NCI-H82 treated with DMSO at 0.1 percent for 48 hours (cell line): ENCODE results near the gene MRPL20.
"Not testable (repeated sequence)": the region's sequence is repeated elsewhere in the genome, so short reads cannot be mapped to it uniquely, and the experiment has no call there.

Source experiments
- DNase-seq: peaks from one replicate; lab custom pipeline; 2025; ENCODE audit not compliant: unreplicated experiment; lab: John Stamatoyannopoulos, UW

MRPL20 gene

DNA sequence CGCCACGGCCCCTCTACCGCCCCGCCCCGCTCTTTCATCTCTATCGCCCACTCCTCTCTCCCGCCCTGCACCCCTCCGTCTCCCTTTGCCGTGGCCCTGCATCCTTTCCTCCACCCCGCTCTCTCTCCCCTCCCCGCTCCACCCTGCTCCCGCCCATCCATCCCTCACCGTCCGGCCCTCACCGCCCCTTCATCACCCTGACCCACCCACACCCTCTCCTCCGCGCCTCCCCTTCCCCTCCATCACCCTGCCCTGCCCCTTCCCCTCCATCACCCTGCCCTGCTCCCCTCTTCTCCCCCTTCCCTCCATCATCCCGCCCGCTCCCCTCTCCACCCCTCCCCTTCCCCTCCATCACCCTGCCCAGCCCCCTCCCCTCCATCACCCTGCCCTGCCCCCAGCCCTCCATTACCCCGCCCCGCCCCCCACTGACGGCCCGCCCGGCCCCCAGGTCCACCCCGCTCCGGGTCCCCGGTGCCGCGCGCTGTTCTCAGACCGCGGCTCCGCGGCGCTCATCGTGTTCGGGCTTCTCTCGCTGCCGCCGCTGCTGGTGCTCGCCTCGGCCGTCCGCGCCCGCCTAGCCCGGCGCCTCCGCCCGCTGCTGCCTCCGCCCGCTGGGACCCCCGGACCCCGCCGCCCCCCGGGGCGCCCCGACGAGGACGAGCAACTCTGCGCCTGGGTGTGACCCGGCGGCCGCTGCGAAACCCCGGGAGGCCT is 20.2 kb upstream of the MRPL20 start:
- peak; percentile 92 for DNase-seq

DNA sequence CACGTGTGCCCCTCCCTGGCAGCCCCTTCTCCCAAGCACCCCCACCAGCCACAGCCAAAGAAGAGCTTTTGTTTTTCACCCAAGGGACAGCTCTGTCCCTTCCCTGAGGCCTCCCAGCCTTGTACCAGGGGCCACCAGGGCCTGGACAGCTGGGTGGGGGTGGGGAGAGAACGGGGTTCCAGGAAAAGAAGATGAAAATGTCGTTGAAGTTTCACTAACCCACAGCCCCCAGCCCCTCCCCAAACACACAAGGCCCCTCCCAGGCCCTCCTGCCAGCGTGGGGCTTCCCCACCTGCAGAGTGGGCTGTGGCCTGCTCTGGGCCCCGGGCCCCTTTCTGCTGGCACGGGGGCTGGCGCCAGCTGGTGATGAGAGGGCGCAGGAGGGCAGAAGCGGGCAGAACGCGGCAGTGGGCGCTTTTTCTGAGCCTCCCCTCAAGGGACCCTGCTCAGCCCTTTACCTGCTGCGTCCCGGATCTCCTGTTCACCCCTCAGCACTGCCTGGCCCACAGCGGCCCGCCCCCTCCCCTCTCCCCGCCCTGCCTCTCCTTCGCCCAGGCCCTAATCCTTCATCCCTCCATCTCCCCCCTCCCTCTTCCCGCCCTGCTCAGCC is 19.5 kb upstream of the MRPL20 start:
- no peak for DNase-seq

DNA sequence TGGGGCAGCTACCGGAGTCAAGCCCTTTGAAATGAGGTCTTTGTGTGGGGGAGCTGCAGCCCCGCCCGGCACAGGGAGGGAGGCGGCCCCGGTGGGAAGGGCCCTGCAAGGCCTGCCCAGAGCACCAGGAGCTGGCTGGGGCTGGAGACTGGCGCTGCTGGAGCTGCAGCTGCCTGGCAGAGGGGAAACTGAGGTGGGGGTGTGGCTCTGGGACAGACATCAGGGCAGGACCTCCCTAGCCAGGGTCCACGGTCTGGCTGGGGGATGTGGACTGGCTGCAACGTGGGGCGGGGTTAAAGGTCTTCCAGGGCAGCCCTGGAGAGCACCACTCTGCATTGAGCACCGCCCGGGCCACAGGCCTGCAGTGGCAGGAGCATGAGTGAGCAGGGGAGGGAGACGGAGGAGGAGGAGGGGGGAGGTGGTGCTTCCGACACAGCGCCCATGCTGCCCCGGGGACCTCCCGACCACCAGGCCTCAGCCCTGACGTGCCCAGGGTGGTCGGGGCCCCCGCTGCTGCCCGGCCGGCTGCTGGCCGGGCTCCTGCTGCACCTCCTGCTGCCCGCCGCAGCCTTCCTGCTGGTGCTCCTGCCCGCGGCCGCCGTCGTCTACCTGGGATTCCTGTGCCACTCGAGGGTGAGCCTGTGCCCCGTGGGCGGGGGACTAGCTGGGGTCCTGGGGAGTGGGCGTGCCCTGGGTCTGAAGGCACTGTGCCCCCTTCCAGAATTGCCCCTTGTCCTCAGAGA is 18.8 kb upstream of the MRPL20 start:
- no peak for DNase-seq

DNA sequence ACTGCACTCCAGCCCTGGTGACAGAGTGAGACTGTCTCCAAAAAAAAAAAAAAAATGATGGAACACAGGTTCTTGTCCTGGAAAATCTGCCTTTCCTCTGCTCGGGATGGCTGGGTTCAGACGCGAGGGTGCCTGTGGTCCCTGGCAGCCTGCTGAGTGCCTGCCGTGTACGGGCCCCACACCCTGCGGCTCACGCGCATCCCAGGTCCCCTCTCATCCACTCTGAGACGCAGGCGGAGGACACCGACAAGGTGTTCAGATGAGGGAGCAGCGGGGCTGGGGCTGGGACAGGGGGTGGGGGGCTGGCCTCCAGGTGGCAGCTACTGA is 18.3 kb upstream of the MRPL20 start:
- DNase-seq: no peak

DNA sequence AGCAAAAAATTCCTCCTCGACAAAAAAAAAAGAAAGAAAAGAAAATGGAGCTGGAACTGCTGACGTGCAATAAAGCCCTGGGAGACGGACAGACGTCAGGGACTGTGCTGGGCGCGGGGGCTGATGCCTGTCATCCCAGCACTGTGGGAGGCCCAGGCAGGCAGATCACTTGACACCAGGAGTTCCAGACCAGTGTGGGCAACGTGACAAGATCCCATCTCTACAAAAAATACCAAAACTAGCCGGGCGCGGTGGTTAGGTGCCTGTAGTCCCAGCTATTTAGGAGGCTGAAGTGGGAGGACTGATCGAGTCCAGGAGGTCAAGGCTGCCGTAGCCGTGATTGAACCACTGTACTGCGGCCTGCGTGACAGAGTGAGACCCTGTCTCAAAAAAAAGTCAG is 17.6 kb upstream of the MRPL20 start:
- no peak for DNase-seq

DNA sequence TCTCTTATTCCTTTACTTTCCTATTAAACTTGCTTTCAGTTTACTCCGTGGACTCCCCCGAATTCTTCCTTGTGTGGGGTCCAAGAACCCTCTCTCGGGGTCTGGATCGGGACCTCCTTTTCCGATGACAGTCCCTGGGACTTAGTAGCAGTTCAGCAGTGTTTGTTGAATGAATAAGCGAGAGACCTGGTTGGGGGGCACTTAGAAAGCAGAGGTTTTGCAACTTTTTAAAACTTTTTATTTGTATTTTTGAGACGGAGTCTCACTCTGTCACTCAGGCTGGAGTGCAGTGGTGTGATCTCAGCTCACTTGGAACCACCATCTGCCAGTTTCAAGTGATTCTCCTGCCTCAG is 16.1 kb upstream of the MRPL20 start:
- no peak for DNase-seq

DNA sequence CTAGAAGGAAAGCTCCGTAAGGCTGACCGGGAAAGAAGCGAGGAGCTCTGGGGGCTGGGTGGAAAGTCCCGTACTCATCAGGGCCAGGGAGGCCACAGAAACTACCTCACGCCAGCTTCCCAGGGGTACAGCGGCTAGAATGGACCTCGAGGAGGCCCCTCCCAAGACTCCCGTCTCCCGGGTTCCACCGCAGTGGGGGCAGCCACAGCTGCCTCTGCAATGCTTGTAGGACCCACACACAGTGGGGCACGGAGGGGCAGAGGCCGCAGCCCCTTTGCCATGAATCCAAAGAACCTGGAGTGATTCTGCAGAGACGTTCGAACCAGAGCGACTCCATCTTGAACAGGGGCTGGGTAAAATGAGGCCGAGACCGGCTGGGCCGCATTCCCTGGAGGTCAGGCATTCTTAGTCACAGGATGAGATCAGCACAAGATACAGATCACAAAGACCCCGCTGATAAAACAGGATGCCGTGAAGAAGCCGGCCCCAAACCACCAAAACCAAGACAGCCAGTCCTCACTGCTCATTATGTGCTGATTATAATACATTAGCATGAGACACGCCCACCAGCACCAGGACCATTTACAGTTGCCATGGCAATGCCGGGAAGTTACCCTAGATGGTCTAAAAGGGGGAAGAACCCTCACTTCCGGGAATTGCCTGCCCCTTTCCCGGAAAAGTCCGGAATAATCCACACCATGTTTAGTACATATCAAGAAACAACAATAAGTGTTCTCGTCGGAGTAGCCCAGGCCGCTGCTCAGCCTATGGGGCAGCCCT is 15.6 kb upstream of the MRPL20 start:
- no peak for DNase-seq

DNA sequence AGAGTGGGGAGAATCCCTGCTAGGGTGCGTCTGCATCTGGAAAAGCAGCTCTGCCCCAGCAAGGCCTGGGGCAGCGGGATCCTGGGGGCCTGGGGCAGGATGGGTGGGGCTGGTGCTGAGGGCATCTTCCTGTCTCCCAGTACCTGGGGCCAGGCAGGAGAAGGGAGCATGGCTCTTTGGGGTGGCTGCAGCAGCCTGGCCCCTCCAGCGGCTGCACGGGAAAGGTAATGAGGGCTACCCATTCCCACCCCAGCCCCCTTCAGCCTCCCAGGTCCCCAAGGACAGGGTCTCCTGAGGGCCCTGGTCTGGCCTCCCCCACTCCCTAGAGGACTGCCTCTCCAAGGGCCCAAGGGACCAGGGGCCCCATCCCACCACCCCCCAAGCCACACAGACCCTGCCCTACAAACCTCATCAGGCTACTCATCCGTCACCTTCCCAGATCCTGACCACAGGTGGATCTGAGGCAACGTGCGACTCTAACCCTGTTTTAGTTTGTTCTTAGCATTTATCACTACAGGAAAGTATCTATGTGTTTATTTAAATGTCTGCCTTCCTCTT is 14.9 kb upstream of the MRPL20 start:
- DNase-seq: no peak

DNA sequence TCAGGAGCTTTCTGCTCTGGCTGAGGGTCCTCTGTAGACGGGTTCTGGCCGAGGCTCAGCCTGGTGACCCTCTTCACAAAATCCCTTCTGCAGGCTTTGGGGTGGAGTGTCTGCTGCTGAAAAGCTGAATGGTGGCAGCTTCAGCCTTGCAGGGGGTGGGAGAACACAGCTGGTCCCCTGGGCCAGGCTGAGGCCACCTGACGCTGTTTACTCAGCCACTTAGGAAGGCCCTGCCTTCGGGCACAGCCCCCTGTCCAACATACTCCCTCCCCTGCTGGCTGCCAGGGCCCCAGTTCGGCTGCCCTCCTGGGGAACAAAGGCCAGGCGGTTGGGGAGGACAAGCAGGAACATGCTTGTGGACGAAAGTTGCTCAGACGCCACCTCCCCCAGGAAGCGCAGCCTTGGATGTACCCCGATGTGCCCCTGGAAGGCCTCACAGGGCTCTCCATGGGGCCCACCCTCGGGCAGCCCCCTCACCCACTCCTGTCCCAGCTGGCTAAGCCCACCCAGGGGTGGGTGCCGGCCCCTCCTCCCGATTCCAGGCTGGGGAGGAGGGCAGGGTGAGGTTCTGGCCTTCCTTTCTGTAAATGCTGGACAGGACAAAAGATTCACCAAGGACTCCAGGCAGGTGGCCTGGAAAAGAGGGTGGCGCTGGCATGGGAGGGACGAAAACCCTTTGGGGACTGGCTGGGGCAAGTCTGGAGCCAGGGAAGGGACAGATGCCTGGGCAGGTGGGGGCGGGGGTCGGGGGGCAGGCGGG is 14.2 kb upstream of the MRPL20 start, which contains the start of gene ANKRD65:
ANKRD65 (minus strand) TSS at position 130 of the 760 bp plus-strand sequence. CDS start 271 bp downstream, outside the sequence.
- DNase-seq: peak; percentile 81

DNA sequence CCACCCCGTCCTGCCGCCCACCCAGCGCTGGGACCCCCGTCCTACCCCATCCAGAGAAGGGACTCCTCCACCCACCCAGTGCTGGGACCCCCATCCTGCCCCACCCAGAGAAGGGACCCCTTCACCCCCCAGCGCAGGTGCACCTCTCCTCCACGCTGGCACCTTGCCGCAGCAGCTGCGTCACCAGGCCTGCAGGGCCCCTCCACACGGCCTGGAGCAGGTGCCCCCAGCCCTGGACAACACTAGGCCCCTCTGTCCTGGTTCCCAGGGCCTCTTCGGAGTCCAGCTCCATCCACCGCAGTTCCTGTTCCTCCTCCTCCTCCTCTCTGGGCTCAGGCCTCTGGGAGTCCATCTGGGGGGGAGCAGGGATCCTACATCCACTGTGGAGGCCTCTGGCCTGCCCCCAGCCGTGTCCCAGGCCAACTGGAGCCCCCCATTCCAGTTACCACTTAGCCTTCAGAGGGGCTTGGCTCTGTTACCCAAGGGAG is 13.6 kb upstream of the MRPL20 start:
- DNase-seq: no peak

DNA sequence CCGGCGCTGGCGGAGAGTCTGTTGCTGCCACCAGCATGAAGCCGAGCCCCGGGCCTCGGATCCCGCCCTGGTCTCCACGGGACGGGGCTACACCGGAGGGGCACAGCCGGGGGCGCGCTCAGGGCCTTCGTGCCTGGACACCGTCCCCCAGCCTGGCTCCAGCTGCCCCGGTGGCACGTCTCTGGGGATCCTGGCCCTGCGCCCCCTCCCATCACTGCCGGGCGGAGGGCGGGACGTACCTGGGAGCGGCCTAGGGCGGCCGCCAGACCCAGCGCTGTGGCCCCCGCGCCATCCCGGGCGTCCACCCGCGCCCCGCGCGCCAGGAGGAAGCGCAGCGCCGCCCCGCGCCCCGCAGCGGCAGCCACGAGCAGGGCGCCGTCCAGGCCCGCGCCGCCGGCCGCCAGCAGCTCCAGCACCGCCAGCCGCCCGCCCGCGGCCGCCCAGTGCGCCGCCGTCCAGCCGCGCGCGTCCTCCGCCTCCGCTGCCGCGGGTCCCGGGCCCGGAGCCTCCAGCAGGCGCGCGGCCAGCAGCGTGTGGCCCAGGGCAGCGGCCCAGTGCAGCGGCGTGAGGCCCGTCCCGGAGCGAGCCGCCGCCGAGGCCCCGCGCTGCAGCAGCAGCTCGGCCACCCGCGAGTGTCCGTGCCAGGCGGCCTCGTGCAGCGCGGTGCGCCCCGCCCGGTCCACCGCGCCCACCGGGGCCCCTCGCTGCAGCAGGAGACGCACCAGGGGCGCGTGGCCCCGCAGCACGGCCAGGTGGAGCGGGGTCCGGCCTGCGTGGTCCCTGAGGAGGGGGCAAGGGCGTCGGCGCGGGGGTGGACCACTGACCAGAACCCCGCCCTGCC is 12.9 kb upstream of the MRPL20 start:
- no peak for DNase-seq

DNA sequence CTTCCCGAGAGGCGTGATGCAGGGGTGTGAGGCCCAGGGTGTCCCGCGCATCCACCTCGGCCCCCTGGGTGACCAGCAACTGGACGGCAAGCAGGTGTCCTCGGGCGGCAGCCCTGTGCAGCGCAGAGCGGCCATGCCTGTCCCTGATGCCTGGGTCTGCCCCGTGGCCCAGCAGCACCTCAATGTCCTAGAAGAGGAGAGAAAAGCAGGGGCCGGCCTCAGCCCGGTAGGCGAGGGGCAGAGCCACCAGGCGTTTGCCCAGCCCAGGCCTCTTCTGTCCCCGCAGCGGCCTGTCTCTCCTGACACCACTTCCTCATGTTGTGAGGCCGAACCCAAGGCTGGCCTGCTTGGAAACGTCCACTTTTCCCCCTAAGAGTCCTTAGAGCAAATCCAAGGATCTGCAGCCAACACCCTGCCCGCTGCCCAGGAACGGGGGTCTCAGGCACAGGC is 12.3 kb upstream of the MRPL20 start:
- DNase-seq: no peak

DNA sequence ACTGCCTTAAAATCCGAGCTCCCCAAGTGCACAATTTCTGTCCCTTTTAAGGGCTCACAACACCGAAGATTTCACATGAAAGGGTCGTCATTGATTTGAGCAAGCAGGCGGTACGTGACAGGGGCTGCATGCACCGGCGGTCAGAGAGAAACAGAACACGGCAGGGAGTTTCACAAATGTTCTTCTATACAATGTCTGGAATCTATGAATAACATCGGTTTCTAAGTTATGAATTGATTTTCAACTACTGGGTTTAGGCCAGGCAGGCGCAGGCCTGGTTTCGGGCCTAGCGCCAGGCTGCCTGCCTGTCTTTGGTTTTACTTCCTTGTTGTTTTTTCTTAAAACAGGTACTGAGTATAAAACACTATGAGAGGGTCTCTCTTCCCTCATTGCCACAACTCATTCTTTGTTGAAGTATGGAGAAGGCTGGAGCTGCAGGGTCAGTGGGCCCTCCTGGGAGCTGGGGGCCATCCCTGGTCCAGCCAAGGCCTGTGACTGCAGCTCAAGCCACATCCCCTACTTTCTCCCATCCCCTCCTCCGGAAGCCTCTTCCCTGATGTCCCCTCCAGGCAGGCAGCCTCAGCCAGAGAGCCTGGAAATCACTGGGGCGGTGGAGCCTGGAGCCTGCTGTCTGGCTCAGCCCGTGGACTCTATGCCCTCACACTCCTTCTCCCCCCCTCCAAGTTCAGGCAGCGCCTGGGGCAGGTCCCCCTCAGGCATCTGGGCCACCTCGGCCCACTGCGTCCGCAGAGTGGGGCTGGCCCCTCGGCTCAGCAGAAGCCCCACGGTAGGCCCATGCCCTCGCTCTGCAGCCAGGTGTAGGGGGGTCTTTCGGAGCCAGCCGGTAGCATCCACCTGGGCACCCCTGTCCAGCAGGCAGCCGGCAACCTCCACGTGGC is 11.6 kb upstream of the MRPL20 start:
- no peak for DNase-seq

DNA sequence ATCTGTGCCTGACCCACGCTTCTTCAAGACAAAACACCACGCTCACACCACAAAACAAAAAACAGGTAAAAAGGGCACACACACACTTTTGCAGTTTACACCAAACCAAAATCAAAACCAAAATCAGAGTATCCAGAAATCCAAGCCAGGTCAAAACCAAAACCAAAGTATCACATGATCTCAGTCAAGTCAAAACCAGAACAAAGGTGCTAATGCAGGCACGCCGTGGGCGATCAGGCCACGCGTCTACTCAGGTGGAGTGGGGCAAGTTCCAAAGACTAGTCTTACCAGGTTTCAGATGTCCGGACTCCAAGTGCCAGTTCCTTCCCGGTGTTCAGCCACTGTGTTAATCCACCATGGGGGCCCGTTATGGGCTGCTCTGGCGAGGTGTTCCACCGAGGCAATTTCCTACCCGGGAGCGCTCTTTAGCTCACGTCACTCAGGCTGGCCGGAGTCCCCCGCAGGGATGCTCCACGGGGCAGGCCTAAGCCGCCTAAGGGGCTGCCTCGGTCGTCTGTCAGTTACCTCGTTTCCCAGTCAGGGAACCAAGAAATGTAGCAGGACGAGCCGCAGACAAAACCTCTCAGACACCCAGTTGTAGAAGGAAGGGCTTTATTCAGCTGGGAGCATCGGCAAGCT is 10.9 kb upstream of the MRPL20 start:
- DNase-seq: not testable (repeated sequence)

DNA sequence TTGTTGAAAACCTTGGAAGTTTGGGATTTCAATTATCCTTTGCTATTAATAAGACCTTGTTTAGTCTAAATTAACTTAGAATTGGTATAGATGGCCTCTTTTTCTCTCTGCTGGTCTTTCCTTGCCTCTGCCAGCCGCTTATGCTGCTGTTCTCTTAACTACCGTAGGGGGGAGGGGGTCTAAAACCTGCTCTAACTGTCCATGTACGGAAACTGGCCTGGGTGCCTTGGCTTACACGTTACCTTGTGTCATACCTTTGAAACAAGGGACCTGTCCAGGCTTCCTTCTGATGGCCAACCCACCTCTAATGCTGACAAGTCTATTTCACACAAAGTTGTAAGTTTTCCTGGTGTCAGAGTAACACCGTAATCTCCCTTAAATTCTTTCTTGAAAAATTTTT is 10.3 kb upstream of the MRPL20 start:
- DNase-seq: not testable (repeated sequence)

DNA sequence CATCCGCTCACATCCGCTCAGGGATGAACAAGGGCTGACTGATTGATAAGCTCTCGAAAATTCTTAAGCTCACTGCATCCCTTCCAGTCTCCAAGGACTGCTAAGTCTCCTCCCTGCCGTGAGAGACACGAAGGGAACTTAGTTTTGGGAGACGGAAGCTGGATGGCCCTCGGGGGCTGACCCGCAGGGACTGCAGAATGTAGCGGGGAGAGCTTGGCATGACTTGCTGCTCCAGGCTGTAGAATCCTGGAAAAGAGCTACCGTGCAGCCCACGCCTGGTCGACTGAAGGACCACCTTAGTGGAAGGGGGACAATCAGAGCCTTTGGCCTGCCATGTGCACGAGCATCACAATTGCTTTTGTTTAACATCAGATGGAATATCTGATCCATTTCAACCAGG is 8.7 kb upstream of the MRPL20 start:
- no peak for DNase-seq

DNA sequence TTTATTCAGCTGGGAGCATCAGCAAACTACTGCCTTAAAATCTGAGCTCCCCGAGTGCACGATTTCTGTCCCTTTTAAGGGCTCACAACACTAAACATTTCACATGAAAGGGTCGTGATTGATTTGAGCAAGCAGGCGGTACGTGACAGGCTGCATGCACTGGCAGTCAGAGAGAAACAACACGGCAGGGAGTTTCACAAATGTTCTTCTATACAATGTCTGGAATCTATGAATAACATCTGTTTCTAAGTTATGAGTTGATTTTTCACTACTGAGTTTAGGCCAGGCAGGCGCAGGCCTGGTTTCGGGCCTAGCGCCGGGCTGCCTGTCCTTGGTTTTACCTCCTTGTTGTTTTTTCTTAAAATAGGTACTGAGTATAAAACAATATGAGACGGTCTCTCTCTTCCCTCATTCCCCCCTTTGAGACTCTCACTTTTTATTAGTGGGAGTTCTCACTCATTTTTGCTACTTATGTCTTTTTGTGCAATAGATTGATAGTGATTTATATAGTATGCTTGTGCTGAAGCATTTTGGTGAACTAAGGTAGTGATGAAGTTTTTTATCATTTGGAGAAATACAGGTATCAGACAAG is 5.3 kb upstream of the MRPL20 start:
- not testable (repeated sequence) for DNase-seq

DNA sequence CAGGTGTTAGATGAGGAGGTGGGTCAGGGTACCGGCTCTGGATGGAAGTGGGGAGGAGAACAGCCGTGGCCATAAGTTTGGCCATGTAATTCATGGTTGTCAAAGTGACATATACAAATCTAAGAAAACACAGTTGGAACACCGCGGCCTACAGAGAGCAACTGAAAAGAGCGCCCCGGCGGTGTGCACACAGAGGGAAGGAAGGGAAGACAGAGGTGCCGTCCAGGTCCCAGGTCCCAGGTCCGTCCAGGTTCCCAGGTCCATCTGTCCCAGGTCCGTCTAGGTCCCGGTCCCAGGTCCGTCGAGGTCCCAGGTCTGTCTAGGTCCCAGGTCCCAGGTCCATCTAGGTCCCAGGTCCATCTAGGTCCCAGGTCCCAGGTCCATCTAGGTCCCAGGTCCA is 4.5 kb upstream of the MRPL20 start:
- no peak for DNase-seq
